HCT116 (cell line): ENCODE measurements around the gene PRAMEF11. TPM values are rescaled to one million over a fixed set of nuclear protein-coding genes. Genes with fewer than 3 reads are reported as not detected.
A peak's percentile ranks its signal among the peaks of the same experiment; 100 is the strongest.
"Not testable (repeated sequence)": the region's sequence is repeated elsewhere in the genome, so short reads cannot be mapped to it uniquely, and the experiment has no call there.

Experiments
- ATAC-seq: fragments of 200-7000 bp; cut with Tn5 transposase; 2 replicates; pipeline ENCODE4 v1.9.1; 2020; ENCODE audit warnings: mild to moderate bottlenecking, moderate library complexity
- BruUV-seq: library from RNA; stranded (reverse); fragments of 400-500 nt; replicated peaks from 2 replicates; lab custom pipeline; 2021; lab: Mats Ljungman, UMichigan
- CTCF ChIA-PET: fragments of 300-600 bp; sonication (Branson Sonifier 250); formaldehyde crosslinking; loops from one replicate; lab custom pipeline; 2021; ENCODE audit warnings: antibody characterized with exemption; lab: Charles Lee
- POLR2A ChIA-PET: fragments of 300-600, 350-600 bp; sonication (Branson Sonifier 250); formaldehyde crosslinking; loops from one replicate; lab custom pipeline; 2021; ENCODE audit warnings: antibody characterized with exemption; lab: Charles Lee
- RAD21 ChIA-PET, 2 experiments: fragments of 300-600 bp; sonication (Branson Sonifier 250); formaldehyde crosslinking; loops; one replicate each; lab custom pipeline; 2023; ENCODE audit warnings: low total read pairs in 2 of 2; ENCODE audit not compliant: uncharacterized antibody in 2 of 2, unreplicated experiment in 2 of 2, low non-redundant PET in 1 of 2; lab: Charles Lee
- DNase-seq: peaks from one replicate; pipeline ENCODE4 v3.0.0-alpha.2; 2010; ENCODE audit warnings: low read depth, low spot score
- H2AFZ ChIP-seq: fragments of 200-600 bp; shearing (Covaris generic), sonication (generic); 2 replicates; pipeline ENCODE4 v1.6.1; 2017; ENCODE audit warnings: low read depth, mixed run types, mixed read lengths, antibody characterized with exemption, low read length; ENCODE audit not compliant: poor library complexity, severe bottlenecking
- H3K27ac ChIP-seq: 2 replicates; pipeline ENCODE4 v1.5.1; 2012; ENCODE audit warnings: low read depth, low read length
- H3K27me3 ChIP-seq: fragments of 200-600 bp; sonication (generic); 2 replicates; pipeline ENCODE4 v1.6.1; 2016; ENCODE audit warnings: mixed run types, low read length, mixed read lengths; ENCODE audit not compliant: insufficient read depth
- H3K36me3 ChIP-seq, 2 experiments: fragments of 200-500 bp in 1 of 2; fragments of 200-600 bp in 1 of 2; sonication (Bioruptor generic) in 1 of 2; sonication (generic) in 1 of 2; 2 replicates each; pipeline versions ENCODE4 v1.5.1 to v1.6.1; 2014 to 2016; ENCODE audit warnings: low read length in 2 of 2, inconsistent platforms in 1 of 2, mixed read lengths in 1 of 2, mixed run types in 1 of 2; ENCODE audit not compliant: insufficient read depth in 2 of 2, control insufficient read depth in 1 of 2
- H3K4me1 ChIP-seq, 2 experiments: fragments of 200-600 bp in 1 of 2; sonication (generic) in 1 of 2; 2 replicates each; pipeline versions ENCODE4 v1.5.1 to v1.6.1; 2012 to 2017; ENCODE audit warnings: low read length in 2 of 2, inconsistent platforms in 1 of 2, mild to moderate bottlenecking in 1 of 2, mixed read lengths in 1 of 2, mixed run types in 1 of 2, moderate library complexity in 1 of 2; ENCODE audit not compliant: insufficient read depth in 2 of 2, control insufficient read depth in 1 of 2
- H3K4me2 ChIP-seq: fragments of 200-600 bp; sonication (generic); 2 replicates; pipeline ENCODE4 v1.6.1; 2017; ENCODE audit warnings: mixed run types, low read length, mixed read lengths
- H3K4me3 ChIP-seq, 2 experiments: fragments of 200-600 bp in 1 of 2; sonication (generic) in 1 of 2; replicated peaks in 1 of 2; 2 replicates each; pipeline ENCODE4 v1.5.1; 2011 to 2016; ENCODE audit warnings: low read length in 2 of 2, control low read depth in 1 of 2, low read depth in 1 of 2, mild to moderate bottlenecking in 1 of 2, mixed read lengths in 1 of 2, mixed run types in 1 of 2
- H3K79me2 ChIP-seq: fragments of 200-600 bp; sonication (generic); 2 replicates; pipeline ENCODE4 v1.6.1; 2017; ENCODE audit warnings: mild to moderate bottlenecking, mixed run types, low read length, moderate library complexity, mixed read lengths; ENCODE audit not compliant: insufficient read depth
- H3K9ac ChIP-seq: fragments of 200-600 bp; sonication (generic); 2 replicates; pipeline ENCODE4 v1.6.1; 2016; ENCODE audit warnings: low read length, mixed read lengths
- H3K9me2 ChIP-seq: fragments of 200-600 bp; sonication (generic), shearing (Covaris generic); 2 replicates; pipeline ENCODE4 v1.6.1; 2017; ENCODE audit warnings: mixed run types, mild to moderate bottlenecking, moderate library complexity; ENCODE audit not compliant: insufficient read depth
- H3K9me3 ChIP-seq, 2 experiments: fragments of 200-500 bp in 1 of 2; fragments of 200-600 bp in 1 of 2; sonication (Bioruptor generic) in 1 of 2; sonication (generic) in 1 of 2; 2 replicates each; pipeline ENCODE4 v1.6.1; 2014 to 2017; ENCODE audit warnings: low read length in 2 of 2, mixed read lengths in 2 of 2, inconsistent platforms in 1 of 2, low read depth in 1 of 2, mild to moderate bottlenecking in 1 of 2, mixed run types in 1 of 2, moderate library complexity in 1 of 2; ENCODE audit not compliant: control insufficient read depth in 1 of 2, insufficient read depth in 1 of 2
- H4K20me1 ChIP-seq: fragments of 200-600 bp; sonication (generic), shearing (Covaris generic); 2 replicates; pipeline ENCODE4 v1.6.1; 2017; ENCODE audit warnings: mixed run types, mild to moderate bottlenecking, moderate library complexity; ENCODE audit not compliant: insufficient read depth
- CBX3 ChIP-seq: IDR thresholded peaks from 2 replicates; pipeline ENCODE4 v1.6.1; 2012; ENCODE audit warnings: low read depth
- RAD21 ChIP-seq: IDR thresholded peaks from 2 replicates; pipeline ENCODE4 v1.6.1; 2012; ENCODE audit warnings: low read depth, mild to moderate bottlenecking
- intact Hi-C: fragments of 100-400 bp; cut with micrococcal nuclease; formaldehyde crosslinking; loops from 2 replicates; pipeline ENCODE4 v1.10.0; 2022
- total RNA-seq: library from RNA; stranded (reverse); gene quantifications from one replicate; pipeline ENCODE4 v1.2.1, GENCODE V29; 2021; ENCODE audit not compliant: unreplicated experiment
- TF ChIP-seq, protein P1 (sequence below), 3 experiments: fragments of 200-600 bp in 1 of 3; sonication (generic) in 1 of 3; IDR thresholded peaks in 2 of 3; conservative IDR thresholded peaks in 1 of 3; 2 replicates each; pipeline ENCODE4 v1.5.1; 2012 to 2017; ENCODE audit warnings: low read depth in 2 of 3, low read length in 2 of 3, antibody characterized with exemption in 1 of 3, borderline replicate concordance in 1 of 3, control low read depth in 1 of 3, mild to moderate bottlenecking in 1 of 3, mixed read lengths in 1 of 3, mixed run types in 1 of 3, moderate library complexity in 1 of 3; ENCODE audit not compliant: insufficient read depth in 1 of 3

Gene PRAMEF11
- total RNA-seq, 1 experiment from 2014 or later = not detected

DNA sequence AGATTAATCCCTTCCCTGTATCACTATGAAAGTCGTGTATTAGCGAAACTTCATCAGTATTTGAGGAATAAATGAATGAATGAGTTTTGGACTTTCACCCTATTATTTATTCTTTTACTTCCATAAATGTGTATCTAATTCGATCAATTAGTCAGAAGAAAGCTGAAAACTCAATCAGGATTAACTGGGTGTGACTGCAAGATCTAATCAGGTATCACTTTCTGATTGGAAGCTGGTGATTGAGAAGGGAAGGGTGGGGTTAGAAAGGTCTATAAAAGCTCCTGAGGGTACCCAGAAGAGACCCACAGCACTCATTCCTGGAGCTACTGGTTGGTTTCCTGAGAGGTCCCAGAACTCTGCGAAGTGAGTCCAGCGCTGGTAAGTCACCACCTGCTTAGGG is 40.1 kb downstream of the PRAMEF11 start, which contains the start of gene PRAMEF1:
Gene PRAMEF1 (plus strand): TSS at position 301 of the 400 bp plus-strand sequence. CDS start 1,831 bp downstream, outside the sequence.
- H3K79me2 ChIP-seq, H3K9ac ChIP-seq, H3K4me2 ChIP-seq, BruUV-seq, DNase-seq, ATAC-seq, H3K9me2 ChIP-seq, H4K20me1 ChIP-seq, H3K36me3 ChIP-seq, H3K27me3 ChIP-seq, intact Hi-C loops, H3K4me1 ChIP-seq, CTCF ChIA-PET, RAD21 ChIA-PET, H2AFZ ChIP-seq, H3K4me3 ChIP-seq, H3K9me3 ChIP-seq, POLR2A ChIA-PET, H3K27ac ChIP-seq: not testable (repeated sequence)

DNA sequence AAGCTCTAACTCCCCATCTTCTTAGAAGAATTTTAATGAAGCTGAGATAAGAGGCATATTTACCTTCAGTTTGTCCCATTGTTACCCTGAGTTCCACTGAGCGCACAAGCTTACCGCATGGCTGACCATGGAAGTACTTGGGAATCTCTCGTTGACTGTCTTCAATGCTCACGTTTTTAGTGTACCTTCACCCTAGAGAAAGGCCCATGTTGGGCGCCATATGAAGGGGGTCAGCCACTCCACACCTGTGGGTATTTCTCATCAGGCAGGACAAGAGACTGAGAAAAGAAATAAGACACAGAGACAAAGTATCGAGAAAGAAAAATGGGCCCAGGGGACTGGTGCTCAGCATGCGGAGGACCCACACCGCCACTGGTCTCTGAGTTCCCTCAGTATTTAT is 46.5 kb downstream of the PRAMEF11 start:
- H3K9me3 ChIP-seq, CTCF ChIA-PET, POLR2A ChIA-PET: not testable (repeated sequence)

GRCh38 chr1:12783783-12784182 is 47.4 kb downstream of the PRAMEF11 start:
- intact Hi-C loops, H4K20me1 ChIP-seq, H3K4me3 ChIP-seq, H3K9me3 ChIP-seq, H3K27me3 ChIP-seq, H3K36me3 ChIP-seq, H3K4me1 ChIP-seq, H2AFZ ChIP-seq, H3K9ac ChIP-seq, H3K27ac ChIP-seq, H3K79me2 ChIP-seq, RAD21 ChIA-PET, H3K4me2 ChIP-seq, CTCF ChIA-PET, POLR2A ChIA-PET, BruUV-seq, H3K9me2 ChIP-seq: not testable (repeated sequence)
- TF ChIP-seq RAD21 = peak; percentile 67
- TF ChIP-seq, protein P1, sequence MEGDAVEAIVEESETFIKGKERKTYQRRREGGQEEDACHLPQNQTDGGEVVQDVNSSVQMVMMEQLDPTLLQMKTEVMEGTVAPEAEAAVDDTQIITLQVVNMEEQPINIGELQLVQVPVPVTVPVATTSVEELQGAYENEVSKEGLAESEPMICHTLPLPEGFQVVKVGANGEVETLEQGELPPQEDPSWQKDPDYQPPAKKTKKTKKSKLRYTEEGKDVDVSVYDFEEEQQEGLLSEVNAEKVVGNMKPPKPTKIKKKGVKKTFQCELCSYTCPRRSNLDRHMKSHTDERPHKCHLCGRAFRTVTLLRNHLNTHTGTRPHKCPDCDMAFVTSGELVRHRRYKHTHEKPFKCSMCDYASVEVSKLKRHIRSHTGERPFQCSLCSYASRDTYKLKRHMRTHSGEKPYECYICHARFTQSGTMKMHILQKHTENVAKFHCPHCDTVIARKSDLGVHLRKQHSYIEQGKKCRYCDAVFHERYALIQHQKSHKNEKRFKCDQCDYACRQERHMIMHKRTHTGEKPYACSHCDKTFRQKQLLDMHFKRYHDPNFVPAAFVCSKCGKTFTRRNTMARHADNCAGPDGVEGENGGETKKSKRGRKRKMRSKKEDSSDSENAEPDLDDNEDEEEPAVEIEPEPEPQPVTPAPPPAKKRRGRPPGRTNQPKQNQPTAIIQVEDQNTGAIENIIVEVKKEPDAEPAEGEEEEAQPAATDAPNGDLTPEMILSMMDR (IDR thresholded peaks at IDR 0.05 in 2 of 3, conservative IDR thresholded peaks at IDR 0.05 in 1 of 3; ENCODE audit: borderline replicate concordance in 1 of 3, insufficient read depth in 1 of 3, low read depth in 2 of 3, low read length in 2 of 3) = peak in 2 of 3 experiments; percentile 19 to 34; a peak in 2 of 6 replicates
- peak; percentile 36 for DNase-seq
- ATAC-seq = peak; percentile 79

More for the DNA sequence above, 46.5 kb downstream of the PRAMEF11 start:
- intact Hi-C loops, H3K79me2 ChIP-seq, H3K27ac ChIP-seq, H3K27me3 ChIP-seq, H3K36me3 ChIP-seq, H2AFZ ChIP-seq, H3K4me2 ChIP-seq, BruUV-seq, H3K4me3 ChIP-seq, H3K9ac ChIP-seq, ATAC-seq, H3K4me1 ChIP-seq, RAD21 ChIA-PET, H4K20me1 ChIP-seq, H3K9me2 ChIP-seq: not testable (repeated sequence)
- TF ChIP-seq CBX3 = peak; percentile 51; the same call in 1 of the 2 replicates
- peak; percentile 8 for DNase-seq
